OCI-LY3 (cell line): ENCODE measurements around the gene NAA11.

ENCODE experiments used
- CTCF ChIP-seq: fragments of 200-600, 300-600 bp; sonication (generic); IDR thresholded peaks from 2 replicates; pipeline ENCODE4 v1.5.1; 2014; ENCODE audit warnings: antibody characterized with exemption, low read length, low read depth
- EZH2phosphoT487 ChIP-seq: fragments of 200-600 bp; shearing (Covaris generic); IDR thresholded peaks from 2 replicates; pipeline ENCODE4 v1.6.1; 2018; ENCODE audit warnings: antibody characterized with exemption, mixed run types, low read depth

- TF ChIP-seq CTCF, result no peak
- TF ChIP-seq EZH2phosphoT487, result no peak
Observed at GRCh38 chr4:79296768-79297428, 29.0 kb downstream of the NAA11 start.
